Spinal cord (tissue), 10 donors: ENCODE measurements around the gene SRGN. TPM values are rescaled to one million over a fixed set of nuclear protein-coding genes. Genes with fewer than 3 reads are reported as not detected.
"Not testable (repeated sequence)": the region's sequence is repeated elsewhere in the genome, so short reads cannot be mapped to it uniquely, and the experiment has no call there.

Experiments
- DNase-seq, 6 donors: peaks; one replicate each; pipeline versions ENCODE4 v3.0.0 to v3.0.0-alpha.2; 2013 to 2015; ENCODE audit warnings: low spot score in 6 of 6, low read depth in 4 of 6
- H3K27ac ChIP-seq: one replicate; pipeline ENCODE4 v1.5.1; 2013; ENCODE audit warnings: low read depth, low read length, control low read depth
- H3K27me3 ChIP-seq: one replicate; pipeline ENCODE4 v1.6.1; 2013; ENCODE audit warnings: low read length; ENCODE audit not compliant: control insufficient read depth, insufficient read depth
- H3K36me3 ChIP-seq: one replicate; pipeline ENCODE4 v1.6.1; 2013; ENCODE audit warnings: low read length; ENCODE audit not compliant: control insufficient read depth, insufficient read depth
- H3K4me1 ChIP-seq: one replicate; pipeline ENCODE4 v1.6.1; 2013; ENCODE audit warnings: low read length; ENCODE audit not compliant: control insufficient read depth, insufficient read depth
- H3K4me3 ChIP-seq: one replicate; pipeline ENCODE4 v1.5.1; 2013; ENCODE audit warnings: low read depth, low read length, control low read depth
- H3K9me3 ChIP-seq: one replicate; pipeline ENCODE4 v1.6.1; 2013; ENCODE audit warnings: low read length; ENCODE audit not compliant: control insufficient read depth, insufficient read depth
- WGBS: methylation state at CpG from one replicate; pipeline ENCODE4 v1.1.5; 2013; ENCODE audit warnings: missing lambda C conversion rate; ENCODE audit not compliant: insufficient coverage; 5-methylcytosine and 5-hydroxymethylcytosine counted together
- long read RNA-seq, 4 donors: transcript quantifications; one replicate each; lab custom pipeline, GENCODE V29; 2026
- polyA plus RNA-seq, 2 donors: library from polyadenylated mRNA; unstranded; fragments of 120-200 nt; gene quantifications; one replicate each; pipeline ENCODE4 v1.2.1, GENCODE V29; 2013; ENCODE audit not compliant: insufficient read length in 2 of 2
- total RNA-seq, 2 donors: library from RNA; depleted of rRNA in 1 of 2; stranded (reverse); fragments of 120-200 nt in 1 of 2; fragments of >200 nt in 1 of 2; gene quantifications; one replicate each; pipeline versions ENCODE4 v1.2.3 to v1.2.4, GENCODE V29; 2013 to 2014
- donor health status: healthy.

Gene SRGN
- total RNA-seq (100 to 1,000 TPM in 1 of 2 donors, 10 to 100 TPM in 1; 75.7 to 280 TPM), polyA plus RNA-seq (10 to 100 TPM; 21.5 to 27.5 TPM)
- long read RNA-seq, donor 1, transcript SRGN-201 (3 exons, 1,208 nt): major isoform, 31 of 31 reads
- long read RNA-seq, donor 1, partial matches to known transcripts: 0 of 31 reads
- long read RNA-seq, donor 1, other reads (novel, unspliced or antisense): 0 of 31 reads
- long read RNA-seq, donor 2, transcript SRGN-201 (3 exons, 1,208 nt): major isoform, 10 of 10 reads
- long read RNA-seq, donor 2, partial matches to known transcripts: 0 of 10 reads
- long read RNA-seq, donor 2, other reads (novel, unspliced or antisense): 0 of 10 reads
- long read RNA-seq, donor 3, transcript SRGN-201 (3 exons, 1,208 nt): major isoform, 14 of 14 reads
- long read RNA-seq, donor 3, partial matches to known transcripts: 0 of 14 reads
- long read RNA-seq, donor 3, other reads (novel, unspliced or antisense): 0 of 14 reads
- long read RNA-seq, donor 4, transcript SRGN-201 (3 exons, 1,208 nt): major isoform, 56 of 56 reads
- long read RNA-seq, donor 4, partial matches to known transcripts: 0 of 56 reads
- long read RNA-seq, donor 4, other reads (novel, unspliced or antisense): 0 of 56 reads

- H3K36me3 ChIP-seq: no peaks in the 10 kb centered on the region
- no peaks in the 10 kb centered on the region for H3K4me1 ChIP-seq
- 79% methylated on average over 4 of the region's 10 CpGs for WGBS
- H3K9me3 ChIP-seq: no peaks in the 10 kb centered on the region
- H3K4me3 ChIP-seq: peak within 1 kb of the TSS; percentile 21
- DNase-seq: peak in 1 of 6 donors; percentile 48
- H3K27ac ChIP-seq: peak within 1 kb of the TSS; percentile 71
- no peaks in the 10 kb centered on the region for H3K27me3 ChIP-seq
Observed at GRCh38 chr10:69087590-69088470, at the start of gene SRGN. Gene SRGN, plus strand, starts transcription at chr10:69088103. Its CDS starts 55 bp downstream, at chr10:69088158.

GRCh38 chr10:69040904-69041303, 47.0 kb upstream of the SRGN start:
- 100% methylated on average over 3 of the region's 5 CpGs for WGBS
- H3K36me3 ChIP-seq, H3K9me3 ChIP-seq, H3K27me3 ChIP-seq, H3K4me1 ChIP-seq, H3K4me3 ChIP-seq, DNase-seq, H3K27ac ChIP-seq: not testable (repeated sequence)

GRCh38 chr10:69042417-69042816, 45.5 kb upstream of the SRGN start:
- H3K4me3 ChIP-seq: no peak overlapping the region
- no peaks in the 10 kb centered on the region for H3K36me3 ChIP-seq
- no peak overlapping the region for H3K27ac ChIP-seq
- no peaks in the 10 kb centered on the region for H3K27me3 ChIP-seq
- WGBS: 86% methylated on average over 4 of the region's 5 CpGs
- DNase-seq: no peak
- no peaks in the 10 kb centered on the region for H3K4me1 ChIP-seq
- no peaks in the 10 kb centered on the region for H3K9me3 ChIP-seq

GRCh38 chr10:69042838-69043237, 45.1 kb upstream of the SRGN start:
- Histone ChIP-seq H3K4me1 (no peaks in the 10 kb centered on the region), H3K27me3 (no peaks in the 10 kb centered on the region), H3K36me3 (no peaks in the 10 kb centered on the region), H3K27ac (no peak overlapping the region), H3K9me3 (no peaks in the 10 kb centered on the region), H3K4me3 (no peak overlapping the region)
- no peak for DNase-seq
- WGBS: 89% methylated on average over 5 of the region's 6 CpGs

GRCh38 chr10:69043931-69044531, 43.9 kb upstream of the SRGN start:
- Histone ChIP-seq H3K4me3 (no peak overlapping the region), H3K27me3 (no peaks in the 10 kb centered on the region), H3K27ac (no peak overlapping the region), H3K9me3 (no peaks in the 10 kb centered on the region), H3K36me3 (no peaks in the 10 kb centered on the region), H3K4me1 (no peaks in the 10 kb centered on the region)
- WGBS: 79% methylated on average over 3 of the region's 10 CpGs
- DNase-seq: no peak

- WGBS: no CpG with 5 or more reads among the region's 1 CpG
Observed at GRCh38 chr10:69044546-69044945, 43.4 kb upstream of the SRGN start.

GRCh38 chr10:69045441-69046300, 42.2 kb upstream of the SRGN start:
- H3K27ac ChIP-seq: no peak overlapping the region
- WGBS: 80% methylated on average over 5 of the region's 6 CpGs

More at GRCh38 chr10:69044546-69044945, 43.4 kb upstream of the SRGN start:
- Histone ChIP-seq H3K36me3 (no peaks in the 10 kb centered on the region), H3K27ac (no peak overlapping the region), H3K9me3 (no peaks in the 10 kb centered on the region), H3K4me1 (no peaks in the 10 kb centered on the region), H3K27me3 (no peaks in the 10 kb centered on the region), H3K4me3 (no peak overlapping the region)
- no peak for DNase-seq

GRCh38 chr10:69047111-69047832, 40.6 kb upstream of the SRGN start:
- Histone ChIP-seq H3K27ac (no peak overlapping the region), H3K36me3 (no peaks in the 10 kb centered on the region), H3K27me3 (no peaks in the 10 kb centered on the region), H3K9me3 (no peaks in the 10 kb centered on the region), H3K4me3 (no peak overlapping the region), H3K4me1 (no peaks in the 10 kb centered on the region)
- no peak for DNase-seq
- WGBS: 91% methylated on average over 2 of the region's 4 CpGs

More at GRCh38 chr10:69045441-69046300, 42.2 kb upstream of the SRGN start:
- no peak for DNase-seq
- Histone ChIP-seq H3K4me1 (no peaks in the 10 kb centered on the region), H3K36me3 (no peaks in the 10 kb centered on the region), H3K4me3 (no peak overlapping the region), H3K9me3 (no peaks in the 10 kb centered on the region), H3K27me3 (no peaks in the 10 kb centered on the region)
